Uterus (tissue), 2 donors: ENCODE data around the gene ACADSB.

Experiments used
- POLR2A ChIP-seq, 2 donors: fragments of 450-650 bp; IDR thresholded peaks; one replicate each; pipeline ENCODE4 v1.6.1; 2016; ENCODE audit warnings: antibody characterized with exemption in 2 of 2, mild to moderate bottlenecking in 1 of 2, moderate library complexity in 1 of 2
- TF ChIP-seq, protein P1 (sequence below), 4 experiments: fragments of 200-600 bp in 2 of 4; fragments of 450-650 bp in 2 of 4; sonication (generic) in 2 of 4; IDR thresholded peaks; one replicate each; pipeline ENCODE4 v1.5.1; 2016 to 2019; ENCODE audit warnings: antibody characterized with exemption in 4 of 4, mild to moderate bottlenecking in 2 of 4, moderate library complexity in 1 of 4

DNA sequence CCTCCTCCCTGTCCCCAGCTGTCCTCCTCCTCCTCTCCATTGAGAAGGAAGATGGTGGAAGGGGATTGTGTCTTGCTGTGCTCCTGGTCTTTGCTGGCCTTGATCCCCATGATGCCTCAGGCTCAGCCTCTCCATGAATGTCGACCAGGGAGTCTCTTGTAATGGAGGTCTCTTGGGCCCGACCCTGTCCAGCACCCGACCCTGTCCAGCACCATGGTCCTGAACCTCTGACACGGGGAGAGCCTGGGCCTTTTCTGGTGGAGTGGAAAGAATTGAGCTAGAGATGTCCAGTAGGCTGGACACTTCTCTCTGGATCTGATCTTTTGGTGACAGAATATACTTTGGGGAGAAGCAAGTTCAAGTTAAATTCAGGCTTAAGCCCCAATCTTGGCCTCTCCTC lies 84.7 kb downstream of the ACADSB start:
- TF ChIP-seq, protein P1, sequence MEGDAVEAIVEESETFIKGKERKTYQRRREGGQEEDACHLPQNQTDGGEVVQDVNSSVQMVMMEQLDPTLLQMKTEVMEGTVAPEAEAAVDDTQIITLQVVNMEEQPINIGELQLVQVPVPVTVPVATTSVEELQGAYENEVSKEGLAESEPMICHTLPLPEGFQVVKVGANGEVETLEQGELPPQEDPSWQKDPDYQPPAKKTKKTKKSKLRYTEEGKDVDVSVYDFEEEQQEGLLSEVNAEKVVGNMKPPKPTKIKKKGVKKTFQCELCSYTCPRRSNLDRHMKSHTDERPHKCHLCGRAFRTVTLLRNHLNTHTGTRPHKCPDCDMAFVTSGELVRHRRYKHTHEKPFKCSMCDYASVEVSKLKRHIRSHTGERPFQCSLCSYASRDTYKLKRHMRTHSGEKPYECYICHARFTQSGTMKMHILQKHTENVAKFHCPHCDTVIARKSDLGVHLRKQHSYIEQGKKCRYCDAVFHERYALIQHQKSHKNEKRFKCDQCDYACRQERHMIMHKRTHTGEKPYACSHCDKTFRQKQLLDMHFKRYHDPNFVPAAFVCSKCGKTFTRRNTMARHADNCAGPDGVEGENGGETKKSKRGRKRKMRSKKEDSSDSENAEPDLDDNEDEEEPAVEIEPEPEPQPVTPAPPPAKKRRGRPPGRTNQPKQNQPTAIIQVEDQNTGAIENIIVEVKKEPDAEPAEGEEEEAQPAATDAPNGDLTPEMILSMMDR (IDR thresholded peaks at IDR 0.05) = no peak
- TF ChIP-seq POLR2A (IDR thresholded peaks at IDR 0.05) = no peak
